IgD-negative memory B cell (primary cell): ENCODE results near the gene LMO4. TPM values are rescaled to one million over a fixed set of nuclear protein-coding genes. Genes with fewer than 3 reads are reported as not detected.

Experiments
- H3K27ac Mint-ChIP-seq, 3 donors: one replicate each; pipeline ENCODE4 v1.8.0; 2020 to 2022; ENCODE audit warnings: mild to moderate bottlenecking in 3 of 3, mixed read lengths in 3 of 3, moderate library complexity in 1 of 3
- H3K27me3 Mint-ChIP-seq: one replicate; pipeline ENCODE4 v1.8.0; 2021; ENCODE audit warnings: mixed read lengths
- H3K36me3 Mint-ChIP-seq: one replicate; pipeline ENCODE4 v1.8.0; 2020; ENCODE audit warnings: mild to moderate bottlenecking, mixed read lengths
- H3K4me1 Mint-ChIP-seq, 3 donors: one replicate each; pipeline ENCODE4 v1.8.0; 2020 to 2022; ENCODE audit warnings: mixed read lengths in 3 of 3, mild to moderate bottlenecking in 1 of 3
- H3K4me3 Mint-ChIP-seq, 4 donors: one replicate each; pipeline ENCODE4 v1.8.0; 2020 to 2022; ENCODE audit warnings: mild to moderate bottlenecking in 4 of 4, mixed read lengths in 4 of 4, moderate library complexity in 3 of 4
- H3K9me3 Mint-ChIP-seq, 3 donors: one replicate each; pipeline ENCODE4 v1.8.0; 2020 to 2021; ENCODE audit warnings: mixed read lengths in 3 of 3, mild to moderate bottlenecking in 1 of 3
- polyA plus RNA-seq: library from polyadenylated mRNA; unstranded; fragments of 300-500 nt; fragmentation: Illumina TruSeq; gene quantifications from one replicate; pipeline ENCODE4 v1.2.3, GENCODE V29; 2021

Gene LMO4
- polyA plus RNA-seq, 1 donor from 2014 or later: 34.8 TPM

DNA sequence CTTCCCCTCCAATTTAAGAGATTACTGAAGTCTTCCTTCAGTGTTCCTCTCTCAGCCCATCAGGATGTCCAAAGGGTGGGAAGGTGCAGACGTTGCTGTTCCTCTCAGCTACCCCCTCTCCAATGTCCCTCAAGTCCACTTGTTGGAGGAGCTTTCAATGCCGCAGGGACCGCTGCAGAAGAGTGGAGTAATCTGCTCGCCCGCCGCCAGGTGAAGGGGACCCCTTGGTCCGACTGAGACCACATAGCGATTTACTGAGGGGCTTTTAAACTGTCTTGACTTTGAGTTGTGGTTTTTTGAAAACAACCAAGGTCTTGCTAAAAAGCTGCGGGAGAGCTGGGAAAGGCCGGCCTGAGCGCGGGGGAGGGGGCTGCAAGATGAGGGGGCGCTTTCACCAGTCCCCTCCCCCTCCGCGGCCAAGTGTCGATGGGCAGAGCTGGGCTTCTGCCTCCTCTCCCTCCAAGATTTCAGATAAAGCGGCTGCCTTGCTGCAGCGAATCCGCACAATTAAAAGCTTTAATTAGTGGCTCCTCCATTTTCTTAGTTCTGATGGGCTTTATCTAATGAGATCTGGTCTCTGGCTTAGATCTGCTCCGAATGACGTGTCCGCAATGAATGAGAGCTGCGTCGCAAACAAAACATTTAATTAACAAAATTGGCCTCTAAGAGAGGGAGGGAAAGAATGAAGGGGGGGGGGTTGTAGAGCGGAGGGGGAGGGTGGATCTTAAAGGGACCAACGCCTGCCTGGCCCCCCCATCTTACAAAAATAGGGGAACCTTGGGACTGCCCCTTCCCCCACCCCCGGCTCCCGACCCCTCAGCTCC, 5.9 kb downstream of the LMO4 start:
- H3K27me3 Mint-ChIP-seq: no peaks in the 10 kb centered on the region
- no peaks in the 10 kb centered on the region for H3K9me3 Mint-ChIP-seq
- H3K4me1 Mint-ChIP-seq: peaks cover 40 to 55% (median 50%) of the 10 kb centered on the region in 3 donors
- H3K27ac Mint-ChIP-seq: peak overlapping the region; percentile 79 to 80 (median 80)
- peaks cover 3% of the 10 kb centered on the region for H3K36me3 Mint-ChIP-seq
- peak overlapping the region; percentile 85 to 97 (median 93) for H3K4me3 Mint-ChIP-seq

DNA sequence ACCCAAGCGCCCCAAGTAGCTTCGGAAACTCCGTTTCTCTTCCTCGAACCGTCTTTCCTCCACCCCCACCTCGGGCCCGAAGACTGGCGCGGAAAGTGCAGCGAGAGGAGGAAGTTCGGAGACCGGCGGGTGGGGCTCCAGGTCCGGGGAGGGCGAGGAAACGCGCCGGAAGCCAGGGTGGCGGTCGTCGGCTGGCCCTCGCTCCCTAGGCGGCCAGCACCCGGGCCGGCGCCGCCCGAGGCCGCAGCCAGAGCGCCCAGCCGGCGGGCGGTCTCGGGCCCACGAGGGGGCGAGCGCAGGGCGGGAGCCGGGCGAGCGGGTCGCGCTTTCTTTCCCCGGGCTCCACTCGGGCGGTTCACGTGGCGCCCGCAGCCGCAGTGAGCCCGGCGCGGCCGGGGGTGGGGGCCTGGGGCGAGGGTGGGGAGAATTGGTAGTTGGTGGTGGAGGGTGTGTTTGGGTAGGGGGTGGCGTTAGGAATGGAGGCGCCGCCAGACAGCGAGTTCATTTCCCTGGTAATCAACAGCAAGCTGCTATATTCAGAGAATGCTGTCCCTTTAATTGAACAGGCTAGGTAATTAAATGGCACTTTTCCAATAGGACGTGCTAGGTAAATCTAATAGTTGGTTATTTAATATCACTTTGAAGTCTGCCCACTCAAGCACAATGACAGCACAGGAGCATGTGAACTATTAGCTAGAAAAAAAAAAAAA, 6.7 kb downstream of the LMO4 start:
- peak overlapping the region; percentile 79 to 90 (median 80) for H3K27ac Mint-ChIP-seq
- peaks cover 3% of the 10 kb centered on the region for H3K36me3 Mint-ChIP-seq
- no peaks in the 10 kb centered on the region for H3K9me3 Mint-ChIP-seq
- peaks cover 40 to 53% (median 48%) of the 10 kb centered on the region in 3 donors for H3K4me1 Mint-ChIP-seq
- H3K27me3 Mint-ChIP-seq: no peaks in the 10 kb centered on the region
- peak overlapping the region; percentile 85 to 97 (median 95) for H3K4me3 Mint-ChIP-seq

DNA sequence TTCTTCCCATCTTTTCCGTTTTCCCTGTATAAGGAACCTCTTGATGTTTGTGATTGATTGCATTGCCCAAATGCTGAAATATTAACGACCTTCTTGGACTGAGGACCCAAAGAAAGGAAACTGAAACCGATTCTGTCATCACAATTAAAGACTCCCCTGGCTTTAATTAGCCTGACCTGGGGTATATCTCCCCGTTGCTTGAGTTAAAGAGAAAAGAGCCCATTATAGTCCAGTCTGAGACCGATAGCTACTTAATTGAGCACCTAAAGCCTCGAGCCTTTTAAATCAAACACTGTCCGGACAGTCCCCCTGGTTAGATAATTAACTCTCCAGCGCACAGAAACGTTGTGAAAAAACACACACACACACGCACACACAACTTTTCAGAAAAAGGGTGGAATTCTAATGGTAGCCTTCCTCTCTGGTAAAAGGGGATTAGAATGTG, 8.0 kb downstream of the LMO4 start:
- Mint-ChIP-seq H3K4me1 (peaks cover 33 to 47% (median 46%) of the 10 kb centered on the region in 3 donors), H3K27me3 (no peaks in the 10 kb centered on the region), H3K4me3 (peak overlapping the region in 3 of 4 donors; percentile 2 to 85 (median 77)), H3K36me3 (peaks cover 3% of the 10 kb centered on the region), H3K9me3 (no peaks in the 10 kb centered on the region), H3K27ac (peak overlapping the region in 2 of 3 donors; percentile 71 to 79)

DNA sequence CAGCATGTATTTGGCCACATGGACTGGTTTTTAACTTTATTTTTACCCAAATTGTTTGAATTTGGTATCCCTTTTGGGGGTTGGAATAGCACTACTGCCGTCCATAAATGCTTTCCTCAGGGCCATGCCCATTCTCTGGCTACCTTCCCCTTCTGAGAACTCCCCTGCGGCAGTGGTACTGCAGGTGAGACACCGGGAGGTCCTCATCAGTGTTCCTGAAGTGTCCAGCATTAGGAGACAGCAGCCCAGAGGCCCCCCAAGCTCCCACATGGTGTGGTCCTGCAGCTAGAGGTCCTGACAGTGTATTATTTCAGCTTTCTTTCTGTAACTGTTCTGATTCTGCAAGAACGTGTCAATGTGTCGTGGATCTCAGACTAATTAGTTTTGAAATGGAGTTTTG, 8.9 kb downstream of the LMO4 start:
- H3K4me3 Mint-ChIP-seq: peak overlapping the region in 2 of 4 donors; percentile 77 to 85
- H3K9me3 Mint-ChIP-seq: no peaks in the 10 kb centered on the region
- H3K27ac Mint-ChIP-seq: peak overlapping the region in 2 of 3 donors; percentile 61 to 63
- H3K4me1 Mint-ChIP-seq: peaks cover 28 to 41% (median 39%) of the 10 kb centered on the region in 3 donors
- peaks cover 3% of the 10 kb centered on the region for H3K36me3 Mint-ChIP-seq
- no peaks in the 10 kb centered on the region for H3K27me3 Mint-ChIP-seq

DNA sequence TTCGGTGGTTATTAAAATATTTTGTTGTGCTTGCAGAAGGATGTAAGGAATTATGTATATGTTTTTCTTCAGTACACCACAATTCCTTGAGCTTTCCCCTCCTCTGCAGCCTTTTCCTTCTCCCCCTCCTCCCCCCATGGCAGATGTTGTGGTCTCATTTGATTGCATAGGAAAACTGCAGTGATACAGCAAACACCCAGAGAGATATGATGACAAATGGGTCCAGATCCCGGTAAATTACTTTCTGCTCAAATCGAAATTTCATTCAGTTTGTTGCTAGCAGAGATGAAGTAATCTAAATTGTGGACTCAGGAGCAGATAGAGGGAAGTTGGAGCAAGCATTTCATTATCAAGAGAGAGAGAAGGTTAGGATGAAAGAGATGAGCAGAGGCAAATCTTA, 9.9 kb downstream of the LMO4 start:
- Mint-ChIP-seq H3K27ac (no peak overlapping the region), H3K4me3 (peak overlapping the region in 1 of 4 donors; percentile 85), H3K9me3 (no peaks in the 10 kb centered on the region), H3K27me3 (no peaks in the 10 kb centered on the region), H3K4me1 (peaks cover 20 to 32% (median 31%) of the 10 kb centered on the region in 3 donors), H3K36me3 (peaks cover 6% of the 10 kb centered on the region)

DNA sequence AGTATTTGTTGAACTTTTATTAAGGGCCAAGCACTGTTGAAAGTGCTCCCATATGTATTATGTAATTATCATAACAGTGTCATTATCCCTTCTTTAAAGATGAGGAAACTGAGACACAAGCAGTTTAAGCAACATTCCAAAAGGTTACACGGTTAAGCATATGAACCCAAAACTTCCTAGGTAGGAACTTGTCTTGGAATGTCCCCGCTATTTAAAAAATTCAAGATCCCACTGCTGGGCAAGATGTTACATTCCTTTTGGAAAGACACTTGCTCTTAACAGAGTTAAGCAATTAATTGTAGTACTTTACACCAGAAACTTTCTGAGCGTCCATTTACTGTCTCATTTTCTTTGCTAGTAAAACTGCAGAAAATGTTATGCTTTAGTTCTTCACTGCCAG, 15.6 kb downstream of the LMO4 start:
- H3K36me3 Mint-ChIP-seq: peaks cover 7% of the 10 kb centered on the region
- no peak overlapping the region for H3K27ac Mint-ChIP-seq

DNA sequence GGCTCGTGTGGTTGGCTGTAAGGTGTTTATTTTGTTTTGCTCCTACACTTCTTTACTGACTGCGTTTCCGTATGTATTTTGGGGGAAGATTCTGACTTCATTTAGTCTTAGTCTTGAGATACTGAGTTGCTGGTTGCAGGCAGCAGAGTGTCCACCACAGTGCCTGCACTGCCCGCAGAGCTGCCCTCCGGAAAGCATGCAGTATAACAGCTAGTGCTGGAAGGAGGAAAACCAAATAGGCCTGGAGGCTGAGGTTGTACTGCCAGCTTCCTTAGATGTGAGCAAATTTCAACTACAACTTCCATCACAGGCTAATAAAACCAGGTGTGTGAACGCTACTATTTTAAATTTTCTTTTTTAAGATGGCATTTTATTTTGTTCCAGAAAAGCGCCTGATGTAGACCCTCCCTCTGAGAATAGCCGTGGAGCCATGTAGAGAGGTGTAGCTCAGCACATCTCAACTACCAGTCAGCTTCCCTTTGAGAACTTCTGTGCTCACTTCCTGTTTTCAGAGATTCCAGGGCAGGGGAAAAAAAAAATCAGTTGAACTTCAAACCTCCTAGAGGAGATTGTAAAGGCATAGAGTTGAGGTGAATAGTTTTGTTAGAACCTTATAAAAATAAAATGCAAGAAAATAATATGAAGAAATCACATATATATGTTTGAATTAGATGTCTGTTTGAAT, 17.6 kb downstream of the LMO4 start:
- no peaks in the 10 kb centered on the region for H3K9me3 Mint-ChIP-seq
- peak overlapping the region in 1 of 3 donors; percentile 36 for H3K27ac Mint-ChIP-seq
- H3K4me1 Mint-ChIP-seq: peaks cover 14 to 25% (median 23%) of the 10 kb centered on the region in 3 donors
- H3K4me3 Mint-ChIP-seq: peak overlapping the region in 1 of 4 donors; percentile 30
- no peaks in the 10 kb centered on the region for H3K27me3 Mint-ChIP-seq
- peaks cover 7% of the 10 kb centered on the region for H3K36me3 Mint-ChIP-seq

More for the DNA sequence above, 15.6 kb downstream of the LMO4 start:
- Mint-ChIP-seq H3K4me1 (peaks cover 14 to 22% (median 20%) of the 10 kb centered on the region in 3 donors), H3K27me3 (no peaks in the 10 kb centered on the region), H3K9me3 (no peaks in the 10 kb centered on the region), H3K4me3 (no peak overlapping the region)

DNA sequence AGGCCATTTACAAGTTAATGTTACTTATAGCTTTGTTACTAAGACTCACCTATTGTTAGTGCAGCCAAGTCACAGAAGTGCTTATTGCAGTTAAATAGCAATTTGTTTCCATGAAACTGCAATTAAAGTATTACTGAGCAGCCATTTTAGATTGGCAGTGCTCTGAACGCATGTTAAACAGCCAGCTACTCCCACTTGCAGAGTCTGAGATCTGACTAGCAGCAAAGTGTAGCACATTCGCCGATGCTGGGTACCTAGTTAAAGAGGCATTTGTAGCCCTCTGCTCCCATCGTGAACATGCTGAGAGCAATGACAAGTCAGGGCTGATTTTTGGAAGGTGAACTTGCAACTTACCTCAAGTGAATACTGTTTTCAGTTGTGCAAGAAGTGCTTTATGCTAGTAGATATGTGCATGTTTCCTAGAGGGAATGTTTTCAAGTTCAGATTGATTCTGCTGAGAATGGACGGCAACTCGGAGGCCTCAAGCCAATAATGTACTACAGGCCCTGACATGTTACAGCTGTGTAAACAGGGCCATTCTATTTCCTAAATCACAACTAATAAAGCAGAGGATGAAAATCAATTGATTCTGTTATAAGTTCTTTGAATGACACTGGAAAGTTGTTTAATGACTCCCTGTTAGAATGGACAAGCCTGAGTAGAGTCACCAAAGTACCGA, 19.8 kb downstream of the LMO4 start:
- H3K27ac Mint-ChIP-seq: no peak overlapping the region
- H3K9me3 Mint-ChIP-seq: no peaks in the 10 kb centered on the region
- H3K4me1 Mint-ChIP-seq: peaks cover 12 to 36% (median 25%) of the 10 kb centered on the region in 3 donors
- no peak overlapping the region for H3K4me3 Mint-ChIP-seq
- H3K27me3 Mint-ChIP-seq: no peaks in the 10 kb centered on the region
- H3K36me3 Mint-ChIP-seq: peaks cover 7% of the 10 kb centered on the region

DNA sequence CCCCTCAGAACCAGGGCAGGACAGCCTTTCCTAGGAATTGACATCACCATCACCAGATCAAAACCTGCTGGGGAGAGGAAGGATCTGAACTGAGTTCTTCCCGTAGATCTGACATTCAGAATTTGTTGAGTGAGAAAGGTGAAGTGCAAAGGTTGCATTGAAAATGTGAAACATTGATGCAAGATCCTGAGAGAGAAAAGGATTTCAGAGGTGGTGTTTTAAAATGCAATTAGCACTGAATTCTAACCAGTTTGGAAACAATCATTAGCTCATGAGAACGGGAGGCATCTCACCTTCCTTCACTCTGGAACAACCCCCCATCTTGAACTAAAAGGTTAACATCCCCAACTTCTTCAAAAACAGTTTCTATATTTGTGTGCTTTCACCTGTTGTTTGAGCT, 20.4 kb downstream of the LMO4 start:
- Mint-ChIP-seq H3K27ac (no peak overlapping the region), H3K27me3 (no peaks in the 10 kb centered on the region), H3K4me1 (peaks cover 12 to 35% (median 25%) of the 10 kb centered on the region in 3 donors), H3K36me3 (peaks cover 7% of the 10 kb centered on the region), H3K9me3 (no peaks in the 10 kb centered on the region), H3K4me3 (no peak overlapping the region)

DNA sequence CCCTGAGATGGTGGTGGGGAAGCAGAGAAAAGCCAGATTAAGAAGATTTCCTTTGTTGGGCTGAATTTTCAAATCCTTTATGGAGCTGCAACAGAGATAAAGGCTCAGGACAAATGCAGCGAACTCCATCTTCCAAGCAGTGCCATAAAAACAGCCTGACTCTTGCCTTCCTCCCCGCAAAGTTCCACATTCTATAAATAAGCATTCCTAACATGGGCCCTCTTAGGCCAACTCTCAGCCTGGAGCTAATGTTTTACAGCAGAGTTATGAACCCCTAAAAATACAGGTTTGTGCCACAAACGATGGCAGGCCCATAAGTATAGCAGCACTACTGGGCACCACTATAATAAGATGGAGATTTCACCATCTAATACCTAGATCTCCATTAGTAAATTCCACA, 27.2 kb downstream of the LMO4 start:
- Mint-ChIP-seq H3K4me1 (peaks cover 0 to 13% (median 6%) of the 10 kb centered on the region in 3 donors), H3K27ac (no peak overlapping the region), H3K27me3 (no peaks in the 10 kb centered on the region), H3K4me3 (no peak overlapping the region), H3K36me3 (peaks cover 9% of the 10 kb centered on the region), H3K9me3 (peaks cover 0 to 2% (median 0%) of the 10 kb centered on the region in 3 donors)

DNA sequence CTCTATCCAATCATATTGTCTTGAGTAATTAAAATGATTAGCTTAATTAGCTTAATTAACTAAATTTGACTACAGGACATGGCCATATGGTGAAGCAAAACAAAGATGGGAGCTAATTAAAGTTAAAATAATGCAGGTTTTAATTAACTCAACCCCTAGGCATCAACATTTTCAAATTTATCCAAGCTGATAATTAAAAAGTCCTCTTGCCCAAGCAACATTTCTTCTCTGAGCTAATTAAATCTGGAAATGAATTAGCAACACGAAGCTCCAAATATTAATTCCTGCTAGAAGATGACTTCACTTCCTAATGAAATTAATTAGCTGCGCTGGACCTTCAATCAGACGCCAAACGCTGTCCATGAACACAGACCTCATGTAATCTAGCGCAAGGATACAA, 27.9 kb downstream of the LMO4 start:
- H3K27me3 Mint-ChIP-seq: no peaks in the 10 kb centered on the region
- H3K27ac Mint-ChIP-seq: no peak overlapping the region
- H3K36me3 Mint-ChIP-seq: peaks cover 9% of the 10 kb centered on the region
- no peak overlapping the region for H3K4me3 Mint-ChIP-seq
- H3K4me1 Mint-ChIP-seq: peaks cover 0 to 13% (median 6%) of the 10 kb centered on the region in 3 donors
- H3K9me3 Mint-ChIP-seq: peaks cover 0 to 2% (median 0%) of the 10 kb centered on the region in 3 donors

DNA sequence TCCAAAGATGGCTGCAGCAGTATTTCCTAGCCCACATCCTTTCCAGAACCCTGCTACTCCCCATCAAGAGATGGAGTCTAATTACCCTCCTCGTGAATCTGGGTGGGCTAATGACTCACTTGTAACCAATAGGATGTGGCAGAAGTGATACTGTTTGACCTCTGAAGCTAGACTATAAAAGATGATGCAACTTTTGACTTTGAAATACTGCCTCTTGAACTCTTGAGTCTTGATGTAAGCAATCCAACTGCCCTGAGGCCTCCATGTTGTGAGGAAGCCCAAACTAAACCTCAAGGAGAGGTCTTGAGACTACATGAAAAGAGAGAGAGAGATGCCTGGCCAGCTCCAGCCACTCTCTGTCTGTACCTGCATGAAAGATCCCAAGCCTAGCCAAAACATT, 29.5 kb downstream of the LMO4 start:
- H3K9me3 Mint-ChIP-seq: peaks cover 0 to 2% (median 0%) of the 10 kb centered on the region in 3 donors
- peaks cover 9% of the 10 kb centered on the region for H3K36me3 Mint-ChIP-seq
- H3K27ac Mint-ChIP-seq: no peak overlapping the region
- no peaks in the 10 kb centered on the region for H3K27me3 Mint-ChIP-seq
- no peak overlapping the region for H3K4me3 Mint-ChIP-seq
- H3K4me1 Mint-ChIP-seq: peaks cover 0 to 5% (median 2%) of the 10 kb centered on the region in 3 donors

DNA sequence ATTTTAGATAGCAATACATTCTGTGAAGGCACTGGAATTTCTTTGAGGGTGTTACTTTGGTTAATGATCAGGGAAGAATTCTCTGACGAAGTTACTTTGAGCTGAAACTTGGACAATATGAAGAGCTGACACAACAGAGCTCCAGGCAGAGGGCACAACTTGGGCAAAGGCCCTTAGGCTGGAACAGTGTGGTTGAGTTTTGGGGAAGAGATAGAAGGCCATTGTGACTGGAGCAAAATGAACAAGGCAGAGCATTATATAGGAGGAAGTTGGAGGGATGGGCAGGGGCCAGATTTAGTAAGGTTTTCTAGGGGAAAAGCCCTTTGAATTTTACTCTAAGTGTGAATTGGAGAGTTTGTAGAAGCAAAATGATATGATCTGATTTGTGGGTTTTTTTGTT, 30.9 kb downstream of the LMO4 start:
- Mint-ChIP-seq H3K9me3 (peaks cover 0 to 3% (median 0%) of the 10 kb centered on the region in 3 donors), H3K36me3 (peaks cover 7% of the 10 kb centered on the region), H3K4me1 (peaks cover 0 to 2% (median 0%) of the 10 kb centered on the region in 3 donors), H3K4me3 (no peak overlapping the region), H3K27me3 (no peaks in the 10 kb centered on the region), H3K27ac (peak overlapping the region in 1 of 3 donors; percentile 16)
